ENCODE data around the gene KRT82.

- no peak for TF ChIP-seq CTCF (IDR thresholded peaks at IDR 0.05)
- no peak for TF ChIP-seq POLR2A (IDR thresholded peaks at IDR 0.05)
- no peak for TF ChIP-seq POLR2AphosphoS5 (IDR thresholded peaks at IDR 0.05)
- TF ChIP-seq EP300 (IDR thresholded peaks at IDR 0.05) = no peak
Observed at GRCh38 chr12:52347551-52348510, 58.3 kb downstream of the KRT82 start.

All from stomach (tissue), 4 donors.